Activated naive CD4-positive, alpha-beta T cell (primary cell): Measurements from ENCODE around the gene WDR81.
"Not testable (repeated sequence)": the region's sequence is repeated elsewhere in the genome, so short reads cannot be mapped to it uniquely, and the experiment has no call there.

ENCODE experiments used
- DNase-seq, 4 experiments: peaks; one replicate each; lab custom pipeline; 2025; lab: John Stamatoyannopoulos, UW

WDR81 gene

GRCh38 chr17:1713160-1713877 is 11.2 kb upstream of the WDR81 start:
- DNase-seq, result no peak

GRCh38 chr17:1713878-1714426 is 10.6 kb upstream of the WDR81 start:
- DNase-seq, result no peak

DNA sequence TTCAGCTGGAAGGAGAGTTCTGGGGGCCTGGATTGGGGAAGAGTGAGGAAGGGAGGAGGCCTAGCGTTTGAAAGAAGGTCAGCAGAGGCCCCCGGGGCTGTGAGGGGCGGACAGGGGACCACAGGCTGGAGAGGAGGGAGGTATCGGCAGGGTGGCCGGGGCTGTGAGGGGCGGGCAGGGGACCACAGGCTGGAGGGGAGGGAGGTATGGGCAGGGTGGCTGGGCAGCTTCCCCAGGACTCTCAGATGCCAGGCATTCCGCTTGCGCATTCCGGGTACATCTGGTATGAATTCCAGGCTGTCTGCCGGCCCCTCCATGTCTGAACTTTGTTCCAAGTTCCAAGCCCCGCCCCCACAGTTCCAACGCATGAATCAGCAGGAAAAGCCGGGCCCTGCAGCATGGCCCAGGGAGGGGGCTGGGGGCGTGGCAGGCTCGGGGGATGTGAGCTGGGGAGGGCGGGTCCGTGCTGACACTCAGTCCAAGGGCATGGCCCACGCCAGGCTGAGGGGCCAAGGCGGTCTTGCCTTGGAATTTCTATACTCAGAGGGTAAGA is 10.0 kb upstream of the WDR81 start:
- no peak for DNase-seq

DNA sequence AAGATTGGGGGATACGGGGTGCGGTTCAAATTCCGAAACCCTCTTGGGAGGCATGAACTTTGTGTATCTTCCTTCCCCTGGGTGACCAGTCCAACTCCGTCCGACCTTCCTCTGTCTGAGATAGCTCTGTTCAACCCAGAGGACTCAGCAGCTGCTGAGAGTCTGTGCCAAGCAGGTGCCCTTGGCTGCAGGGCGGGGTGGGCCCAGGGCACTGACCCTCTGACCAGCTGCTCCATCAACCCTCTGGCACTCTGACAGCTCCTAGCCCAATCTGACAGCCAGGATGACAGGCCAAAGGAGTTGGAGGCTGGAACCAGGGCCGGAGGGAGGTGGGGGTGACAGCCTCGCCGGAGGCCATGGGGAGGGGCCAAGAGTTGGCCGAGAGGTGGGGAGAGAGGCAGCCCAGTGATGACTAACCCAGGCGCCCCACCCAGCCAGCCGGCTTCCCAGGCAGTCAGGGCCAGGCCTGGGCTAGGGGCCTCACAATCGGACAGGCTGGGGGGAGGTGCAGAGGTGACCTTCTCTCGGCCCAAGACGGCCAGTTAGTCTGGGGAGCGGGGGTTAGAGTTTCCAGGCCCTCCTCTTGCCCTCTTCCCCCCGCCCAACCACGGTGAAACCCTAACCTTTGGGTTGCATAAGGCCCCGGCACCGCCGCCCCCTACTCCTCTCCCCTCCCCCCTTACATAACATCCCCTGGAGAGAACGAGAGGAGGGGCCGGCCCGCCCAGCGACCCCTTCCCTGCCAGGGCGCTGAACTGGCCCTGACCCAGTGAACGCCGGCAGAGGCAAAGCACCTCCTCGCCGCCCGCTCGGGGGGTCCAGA is 9.3 kb upstream of the WDR81 start:
- peak in 3 of 4 experiments; percentile 13 to 25 (median 23) for DNase-seq

DNA sequence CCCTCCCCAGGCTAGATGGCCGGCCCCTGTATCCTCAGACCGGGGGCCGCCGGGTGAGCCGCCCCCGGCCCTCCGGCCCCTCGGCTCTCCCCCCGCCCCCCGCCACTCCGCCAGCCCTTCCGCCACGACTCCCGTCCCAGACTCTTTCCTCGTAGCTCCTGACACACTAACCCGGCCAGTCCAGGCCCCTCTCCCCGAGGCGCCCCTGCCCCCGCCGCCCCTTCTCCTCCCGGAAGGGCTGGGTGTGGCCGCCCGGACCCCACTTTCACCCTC is 8.8 kb upstream of the WDR81 start:
- no peak for DNase-seq

- DNase-seq, result peak; percentile 98 to 100 (median 99)
These were observed 8.2 kb upstream of the WDR81 start for GRCh38 chr17:1716076-1716911.

- peak; percentile 32 to 53 (median 44) for DNase-seq
These were observed 7.4 kb upstream of the WDR81 start for GRCh38 chr17:1716912-1717695.

DNA sequence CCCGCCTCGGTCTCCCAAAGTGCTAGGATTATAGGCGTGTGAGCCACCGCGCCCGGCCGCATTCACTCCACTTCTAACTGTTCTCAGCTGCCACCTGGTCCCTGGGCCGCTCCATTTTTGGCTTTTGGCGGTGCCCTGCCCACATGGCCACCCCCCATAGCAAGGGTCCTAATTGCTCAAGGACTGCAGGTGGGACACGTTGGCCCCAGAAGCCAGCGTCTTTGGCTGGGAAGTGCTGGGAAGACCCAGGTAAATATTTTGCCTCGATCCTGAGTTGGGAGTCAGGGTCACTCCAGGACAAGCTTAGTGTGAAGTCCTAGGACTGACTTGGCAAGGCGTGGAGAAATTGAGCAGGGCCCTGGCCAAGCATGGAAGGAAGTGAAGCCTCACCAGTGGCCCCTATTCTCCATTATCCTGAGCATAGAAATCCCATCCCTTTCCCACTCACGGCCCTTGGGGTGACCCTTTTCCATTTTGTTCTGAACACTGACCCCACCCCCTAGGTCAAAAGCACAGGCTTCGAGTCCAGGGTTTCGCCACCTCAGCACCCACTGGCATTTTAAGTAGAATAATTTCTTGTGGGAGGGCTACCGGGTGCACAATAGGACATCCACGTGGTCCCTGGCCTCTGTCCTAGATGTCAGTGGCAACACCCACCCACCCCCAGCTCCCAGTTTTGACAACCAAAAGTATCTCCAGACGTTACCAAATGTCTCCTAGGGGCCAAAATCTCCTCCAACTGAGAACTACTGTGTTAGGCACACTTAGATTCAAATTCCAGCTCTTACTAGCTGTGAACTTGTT is 5.9 kb upstream of the WDR81 start:
- DNase-seq, result no peak

GRCh38 chr17:1720856-1721386 is 3.6 kb upstream of the WDR81 start:
- DNase-seq, result peak in 3 of 4 experiments; percentile 33 to 60 (median 44)

GRCh38 chr17:1722022-1722421 is 2.5 kb upstream of the WDR81 start:
- DNase-seq, result not testable (repeated sequence)

- no peak for DNase-seq
These were observed 551 bp downstream of the WDR81 start for GRCh38 chr17:1724869-1725641.

DNA sequence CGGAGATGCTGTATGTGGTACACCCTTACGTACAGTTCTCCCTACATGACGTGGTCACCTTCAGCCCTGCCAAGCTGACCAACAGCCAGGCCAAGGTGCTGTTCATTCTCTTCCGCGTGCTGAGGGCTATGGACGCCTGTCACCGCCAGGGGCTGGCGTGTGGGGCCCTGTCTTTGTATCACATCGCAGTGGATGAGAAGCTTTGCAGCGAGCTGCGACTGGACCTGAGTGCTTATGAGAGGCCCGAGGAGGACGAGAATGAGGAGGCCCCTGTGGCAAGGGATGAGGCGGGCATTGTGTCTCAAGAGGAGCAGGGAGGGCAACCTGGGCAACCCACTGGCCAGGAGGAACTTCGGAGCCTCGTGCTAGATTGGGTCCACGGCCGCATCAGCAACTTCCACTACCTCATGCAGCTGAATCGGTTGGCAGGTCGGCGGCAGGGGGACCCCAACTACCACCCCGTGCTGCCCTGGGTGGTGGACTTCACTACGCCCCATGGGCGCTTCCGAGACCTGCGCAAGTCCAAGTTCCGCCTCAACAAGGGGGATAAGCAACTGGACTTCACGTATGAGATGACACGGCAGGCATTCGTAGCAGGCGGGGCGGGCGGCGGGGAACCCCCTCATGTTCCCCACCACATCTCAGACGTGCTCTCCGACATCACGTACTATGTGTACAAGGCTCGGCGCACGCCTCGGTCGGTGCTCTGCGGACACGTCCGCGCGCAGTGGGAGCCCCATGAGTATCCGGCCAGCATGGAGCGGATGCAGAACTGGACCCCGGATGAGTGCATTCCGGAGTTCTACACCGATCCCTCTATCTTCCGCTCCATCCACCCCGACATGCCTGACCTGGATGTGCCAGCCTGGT is 1.4 kb downstream of the WDR81 start:
- DNase-seq, result no peak

DNA sequence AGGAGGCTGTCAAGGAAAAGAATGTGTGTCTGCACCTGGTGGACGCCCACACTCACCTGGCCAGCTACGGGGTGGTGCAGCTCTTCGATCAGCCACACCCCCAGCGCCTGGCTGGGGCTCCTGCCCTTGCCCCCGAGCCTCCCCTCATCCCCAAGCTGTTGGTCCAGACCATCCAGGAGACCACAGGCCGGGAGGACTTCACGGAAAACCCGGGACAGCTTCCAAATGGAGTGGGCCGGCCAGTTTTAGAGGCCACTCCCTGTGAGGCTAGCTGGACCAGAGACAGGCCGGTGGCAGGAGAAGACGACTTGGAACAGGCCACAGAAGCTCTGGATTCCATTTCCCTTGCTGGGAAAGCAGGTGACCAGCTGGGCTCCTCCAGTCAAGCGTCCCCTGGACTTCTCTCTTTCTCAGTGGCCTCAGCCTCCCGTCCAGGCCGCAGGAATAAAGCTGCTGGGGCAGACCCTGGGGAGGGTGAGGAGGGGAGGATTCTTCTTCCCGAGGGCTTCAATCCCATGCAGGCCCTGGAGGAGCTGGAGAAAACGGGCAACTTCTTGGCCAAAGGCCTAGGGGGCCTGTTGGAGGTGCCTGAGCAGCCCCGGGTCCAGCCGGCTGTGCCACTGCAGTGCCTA is 2.2 kb downstream of the WDR81 start:
- DNase-seq, result no peak

DNA sequence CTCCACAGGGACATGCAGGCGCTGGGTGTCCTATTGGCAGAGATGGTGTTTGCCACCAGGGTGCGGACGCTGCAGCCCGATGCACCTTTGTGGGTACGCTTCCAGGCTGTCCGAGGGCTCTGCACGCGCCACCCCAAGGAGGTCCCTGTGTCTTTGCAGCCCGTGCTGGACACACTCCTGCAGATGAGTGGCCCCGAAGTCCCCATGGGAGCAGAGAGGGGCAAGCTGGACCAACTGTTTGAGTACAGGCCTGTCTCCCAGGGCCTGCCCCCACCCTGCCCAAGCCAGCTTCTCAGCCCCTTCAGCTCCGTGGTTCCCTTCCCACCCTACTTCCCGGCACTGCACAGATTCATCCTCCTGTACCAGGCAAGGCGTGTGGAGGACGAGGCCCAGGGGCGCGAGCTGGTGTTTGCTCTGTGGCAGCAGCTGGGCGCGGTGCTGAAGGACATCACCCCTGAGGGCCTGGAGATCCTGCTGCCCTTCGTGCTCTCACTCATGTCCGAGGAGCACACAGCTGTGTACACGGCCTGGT is 2.8 kb downstream of the WDR81 start:
- DNase-seq, result no peak

- DNase-seq, result no peak
These were observed 3.5 kb downstream of the WDR81 start for GRCh38 chr17:1727876-1728630.

DNA sequence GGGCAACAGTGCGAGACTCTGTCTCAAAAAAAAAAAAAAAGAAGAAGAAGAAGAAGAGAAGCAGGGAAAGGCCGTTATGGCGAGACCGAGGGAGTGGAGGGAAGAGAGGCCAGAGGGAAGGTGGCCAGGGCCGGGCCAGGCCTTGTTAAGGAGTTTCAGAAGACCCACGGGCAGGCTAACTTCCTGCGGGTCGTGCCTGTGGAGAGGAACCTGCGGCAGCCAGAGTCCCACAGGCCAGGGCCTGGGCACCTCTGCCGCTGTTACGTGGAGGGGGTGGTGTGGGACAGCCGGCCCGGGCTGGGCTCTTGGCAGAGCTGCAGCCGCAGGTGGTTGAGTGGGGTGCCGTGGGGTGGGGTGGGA is 5.4 kb downstream of the WDR81 start:
- DNase-seq, result no peak
